GM12878 (cell line): ENCODE data around the gene MMEL1. TPM values are rescaled to one million over a fixed set of nuclear protein-coding genes. Genes with fewer than 3 reads are reported as not detected.

Experiments used
- ATAC-seq: fragments of 200-7000 bp; cut with Tn5 transposase; 3 replicates; pipeline ENCODE4 v1.9.1; 2020; ENCODE audit warnings: mild to moderate bottlenecking, moderate library complexity
- BruUV-seq: library from RNA; stranded (reverse); fragments of 400-500 nt; replicated peaks from 2 replicates; lab custom pipeline; 2021; lab: Mats Ljungman, UMichigan
- CTCF ChIA-PET: fragments of 300-600 bp; sonication (Branson Sonifier 250); formaldehyde crosslinking; extraction: SDS; loops from one replicate; lab custom pipeline; 2021; ENCODE audit warnings: inconsistent platforms; lab: Yijun Ruan, JAX
- POLR2A ChIA-PET: fragments of 350-600 bp; formaldehyde crosslinking; extraction: SDS; loops from one replicate; lab custom pipeline; 2021; ENCODE audit warnings: inconsistent platforms; lab: Charles Lee
- RAD21 ChIA-PET: fragments of 300-600 bp; sonication (Branson Sonifier 250); formaldehyde crosslinking; loops from one replicate; lab custom pipeline; 2023; ENCODE audit warnings: antibody characterized with exemption; ENCODE audit not compliant: unreplicated experiment; lab: Charles Lee
- SMC1A ChIA-PET: fragments of 300-600 bp; sonication (Branson Sonifier 250); formaldehyde crosslinking; loops from one replicate; lab custom pipeline; 2023; ENCODE audit not compliant: unreplicated experiment, uncharacterized antibody; lab: Charles Lee
- DNase-seq: peaks from one replicate; pipeline ENCODE4 v3.0.0-alpha.2; 2011; ENCODE audit warnings: low read depth, low spot score
- FAIRE-seq: peaks from 3 replicates; lab custom pipeline; 2011; peaks lifted over from hg19 to GRCh38; lab: Jason Lieb, UNC
- H2AFZ ChIP-seq: 2 replicates; pipeline ENCODE4 v1.6.0; 2011; ENCODE audit warnings: low read depth, low read length, control low read depth; ENCODE audit not compliant: control insufficient read depth
- H3K27ac ChIP-seq: 2 replicates; pipeline ENCODE4 v1.5.1; 2011; ENCODE audit warnings: control low read depth; ENCODE audit not compliant: control insufficient read depth, insufficient read depth
- H3K27me3 ChIP-seq, 2 experiments: replicated peaks in 1 of 2; 2 replicates each; pipeline versions ENCODE4 v1.6.0 to v1.6.1; 2011; ENCODE audit warnings: low read length in 1 of 2; ENCODE audit not compliant: control insufficient read depth in 2 of 2, insufficient read depth in 2 of 2
- H3K36me3 ChIP-seq, 2 experiments: 2 replicates each; pipeline ENCODE4 v1.5.1; 2011; ENCODE audit warnings: low read length in 1 of 2; ENCODE audit not compliant: control insufficient read depth in 2 of 2, insufficient read depth in 2 of 2
- H3K4me1 ChIP-seq: 2 replicates; pipeline ENCODE4 v1.6.1; 2011; ENCODE audit warnings: mild to moderate bottlenecking, low read length, moderate library complexity, mixed read lengths; ENCODE audit not compliant: control insufficient read depth, insufficient read depth
- H3K4me2 ChIP-seq: 2 replicates; pipeline ENCODE4 v1.6.0; 2011; ENCODE audit warnings: control low read depth; ENCODE audit not compliant: control insufficient read depth, insufficient read depth
- H3K4me3 ChIP-seq: fragments of 200-600 bp; sonication (generic); 2 replicates; pipeline ENCODE4 v1.5.1; 2016
- H3K79me2 ChIP-seq: 2 replicates; pipeline ENCODE4 v1.6.0; 2011; ENCODE audit warnings: low read length; ENCODE audit not compliant: control insufficient read depth, insufficient read depth
- H3K9ac ChIP-seq: 2 replicates; pipeline ENCODE4 v1.8.0; 2011; ENCODE audit warnings: low read length, control low read depth, mixed read lengths; ENCODE audit not compliant: control insufficient read depth, insufficient read depth
- H3K9me3 ChIP-seq: replicated peaks from 3 replicates; pipeline ENCODE4 v1.5.1; 2011; ENCODE audit warnings: mild to moderate bottlenecking, low read length; ENCODE audit not compliant: control insufficient read depth, insufficient read depth
- H4K20me1 ChIP-seq: 2 replicates; pipeline ENCODE4 v1.6.0; 2011; ENCODE audit not compliant: control insufficient read depth, insufficient read depth
- BCL11A ChIP-seq: IDR thresholded peaks from 2 replicates; pipeline ENCODE4 v1.6.1; 2011; ENCODE audit warnings: low read depth, low read length
- CHD4 ChIP-seq: fragments of 200-600 bp; sonication (generic); IDR thresholded peaks from 2 replicates; pipeline ENCODE4 v1.6.1; 2016; ENCODE audit warnings: mild to moderate bottlenecking
- EED ChIP-seq: sonication (generic); IDR thresholded peaks from 2 replicates; pipeline ENCODE4 v1.6.1; 2016; ENCODE audit warnings: antibody characterized with exemption, low read depth
- ESRRA ChIP-seq: IDR thresholded peaks from 2 replicates; pipeline ENCODE4 v1.6.1; 2012; ENCODE audit warnings: mild to moderate bottlenecking, low read length, improper control_type of control experiment
- MEF2A ChIP-seq: IDR thresholded peaks from 2 replicates; pipeline ENCODE4 v1.6.1; 2011; ENCODE audit warnings: low read depth, mild to moderate bottlenecking, low read length, moderate library complexity; ENCODE audit not compliant: insufficient read depth
- MEF2B ChIP-seq: fragments of 450-650 bp; IDR thresholded peaks from 2 replicates; pipeline ENCODE4 v1.6.1; 2018; ENCODE audit warnings: mild to moderate bottlenecking, moderate library complexity; ENCODE audit not compliant: partially characterized antibody, poor library complexity, severe bottlenecking
- MTA3 ChIP-seq: IDR thresholded peaks from 2 replicates; pipeline ENCODE4 v1.6.1; 2012; ENCODE audit warnings: low read length, inconsistent platforms, borderline replicate concordance
- NR2C2 ChIP-seq: IDR thresholded peaks from 2 replicates; pipeline ENCODE4 v1.6.1; 2011; ENCODE audit warnings: borderline replicate concordance, low read depth; ENCODE audit not compliant: control insufficient read depth, insufficient read length
- SMARCA5 ChIP-seq: fragments of 450-650 bp; IDR thresholded peaks from 2 replicates; pipeline ENCODE4 v1.6.1; 2017; ENCODE audit warnings: mild to moderate bottlenecking
- SMC3 ChIP-seq: IDR thresholded peaks from 2 replicates; pipeline ENCODE4 v1.6.1; 2011; ENCODE audit warnings: low read length, improper control_type of control experiment, borderline replicate concordance
- STAT1 ChIP-seq: fragments of 450-650 bp; conservative IDR thresholded peaks from 2 replicates; pipeline ENCODE4 v1.6.1; 2014; ENCODE audit warnings: antibody characterized with exemption, mild to moderate bottlenecking
- WGBS: methylation state at CpG from one replicate; pipeline ENCODE4 v1.1.6; 2016; ENCODE audit warnings: low lambda C conversion rate; ENCODE audit not compliant: insufficient replicate concordance, insufficient coverage; ENCODE audit errors: missing lambda C conversion rate; 5-methylcytosine and 5-hydroxymethylcytosine counted together
- in situ Hi-C: fragments of 300-500 bp; cut with MboI; formaldehyde crosslinking; loops from 9 replicates; pipeline ENCODE4 v1.14.3; 2018; ENCODE audit warnings: mixed read lengths
- intact Hi-C: fragments of 100-400 bp; cut with micrococcal nuclease; formaldehyde crosslinking; loops from one replicate; pipeline ENCODE4 v1.14.2; 2022; ENCODE audit not compliant: unreplicated experiment
- polyA plus RNA-seq, 11 experiments: library from polyadenylated mRNA; depleted of rRNA in 4 of 11; unstranded in 6 of 11; stranded (reverse) in 5 of 11; fragments of >200 nt; fragmentation: Nextera tagmentation in 4 of 11; fragmentation: Illumina TruSeq in 1 of 11; extraction: Ambion mirVana in 4 of 11; extraction: Trizol in 1 of 11; gene quantifications; 1 replicate in 1 of 11; 2 replicates in 10 of 11; pipeline versions ENCODE4 v1.2.1 to v1.2.3, GENCODE V29; 2011 to 2016; ENCODE audit warnings: inconsistent platforms in 2 of 11, missing spikeins in 2 of 11, low read depth in 1 of 11
- total RNA-seq, 4 experiments: library from RNA; depleted of rRNA in 3 of 4; stranded (reverse); fragments of >200 nt in 3 of 4; fragmentation: Illumina TruSeq in 1 of 4; extraction: Trizol in 1 of 4; gene quantifications; 2 replicates each; pipeline versions ENCODE4 v1.2.1 to v1.2.3, GENCODE V29; 2013 to 2021
- TF ChIP-seq, protein P1 (sequence below): IDR thresholded peaks from 2 replicates; pipeline ENCODE4 v1.6.1; 2011; ENCODE audit warnings: borderline replicate concordance, low read depth, mild to moderate bottlenecking, moderate library complexity, mixed read lengths, low read length; ENCODE audit not compliant: insufficient read depth; ENCODE audit errors: extremely low read length
- TF ChIP-seq, protein P2 (sequence below): fragments of 450-650 bp; IDR thresholded peaks from 2 replicates; pipeline ENCODE4 v1.6.1; 2018; ENCODE audit warnings: borderline replicate concordance, mild to moderate bottlenecking; ENCODE audit not compliant: partially characterized antibody
- TF ChIP-seq, protein P3 (sequence below): fragments of 450-650 bp; IDR thresholded peaks from 2 replicates; pipeline ENCODE4 v1.6.1; 2017; ENCODE audit warnings: mild to moderate bottlenecking, moderate library complexity

MMEL1 gene
- total and polyA plus RNA-seq, 10 of the 15 experiments (the other 5 are each of a cell fraction or from before 2014, with no cell fraction given), result 0.11 TPM; not detected in 9

DNA sequence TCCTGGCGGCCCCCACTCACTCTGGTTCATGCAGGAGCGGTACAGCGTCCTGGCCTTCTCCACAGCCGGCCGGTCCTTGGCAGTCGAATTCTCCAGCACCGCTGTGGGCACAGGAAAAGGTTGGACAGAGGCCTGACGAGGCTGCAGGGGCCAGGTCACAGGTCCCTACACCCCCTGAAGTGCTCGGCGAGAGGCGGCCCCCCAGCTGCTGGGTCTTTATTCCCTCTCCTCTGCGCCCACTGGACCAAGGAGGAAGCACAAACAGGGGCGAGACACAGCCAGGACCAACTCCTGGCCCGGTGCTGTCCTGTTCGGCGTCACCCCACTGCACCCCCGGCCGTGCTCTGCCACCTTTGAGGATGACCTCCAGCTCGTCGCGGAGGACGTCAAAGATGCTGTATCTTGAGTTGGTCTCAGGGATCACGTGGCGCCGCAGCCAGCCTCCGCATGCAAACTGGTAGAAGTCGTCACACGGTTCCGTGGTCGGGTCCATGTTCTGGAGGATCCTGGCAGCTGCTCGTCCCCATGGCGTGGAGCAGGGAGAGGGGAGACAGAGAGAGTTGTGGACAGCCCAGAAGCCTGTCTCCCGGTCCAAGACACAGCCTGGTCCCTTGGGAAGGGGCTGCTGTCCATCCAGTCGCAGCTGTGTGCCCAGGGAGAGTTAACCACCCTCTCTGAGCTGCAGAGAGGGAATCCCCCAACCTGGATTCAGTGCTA is 23.3 kb downstream of the MMEL1 start:
- intact Hi-C loops (no loop called here), in situ Hi-C loops (no loop called here)
- ChIA-PET RAD21 (no interaction called here), POLR2A (interaction anchor here (0.5 kb wide), 1 partner anchor 111 kb away, joined by 4 read pairs; no protein-coding TSS in a partner anchor), SMC1A (no interaction called here), CTCF (interaction anchor here (0.6 kb wide), 1 partner anchor 250 kb away, joined by 3 read pairs; no protein-coding TSS in a partner anchor)
- DNase-seq, result no peak
- FAIRE-seq, result no peak
- 51% methylated on average over 34 of the region's 34 CpGs for WGBS
- Histone ChIP-seq H3K27ac (no peak overlapping the region), H3K9ac (no peak overlapping the region), H3K4me2 (no peak overlapping the region), H3K9me3 (no peaks in the 10 kb centered on the region; the same call in 2 of the 3 replicates), H3K79me2 (no peaks in the 10 kb centered on the region), H2AFZ (no peak overlapping the region), H3K4me3 (no peak overlapping the region), H4K20me1 (no peaks in the 10 kb centered on the region), H3K27me3 (no peaks in the 10 kb centered on the region), H3K4me1 (no peaks in the 10 kb centered on the region), H3K36me3 (no peaks in the 10 kb centered on the region)
- TF ChIP-seq, protein P1, sequence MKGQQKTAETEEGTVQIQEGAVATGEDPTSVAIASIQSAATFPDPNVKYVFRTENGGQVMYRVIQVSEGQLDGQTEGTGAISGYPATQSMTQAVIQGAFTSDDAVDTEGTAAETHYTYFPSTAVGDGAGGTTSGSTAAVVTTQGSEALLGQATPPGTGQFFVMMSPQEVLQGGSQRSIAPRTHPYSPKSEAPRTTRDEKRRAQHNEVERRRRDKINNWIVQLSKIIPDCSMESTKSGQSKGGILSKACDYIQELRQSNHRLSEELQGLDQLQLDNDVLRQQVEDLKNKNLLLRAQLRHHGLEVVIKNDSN, result no peak
- TF ChIP-seq MTA3 (no peak), STAT1 (no peak), SMC3 (no peak), EED (no peak), ESRRA (no peak), BCL11A (no peak), MEF2A (no peak), CHD4 (no peak), SMARCA5 (no peak), MEF2B (no peak), NR2C2 (no peak)
- TF ChIP-seq, protein P2, sequence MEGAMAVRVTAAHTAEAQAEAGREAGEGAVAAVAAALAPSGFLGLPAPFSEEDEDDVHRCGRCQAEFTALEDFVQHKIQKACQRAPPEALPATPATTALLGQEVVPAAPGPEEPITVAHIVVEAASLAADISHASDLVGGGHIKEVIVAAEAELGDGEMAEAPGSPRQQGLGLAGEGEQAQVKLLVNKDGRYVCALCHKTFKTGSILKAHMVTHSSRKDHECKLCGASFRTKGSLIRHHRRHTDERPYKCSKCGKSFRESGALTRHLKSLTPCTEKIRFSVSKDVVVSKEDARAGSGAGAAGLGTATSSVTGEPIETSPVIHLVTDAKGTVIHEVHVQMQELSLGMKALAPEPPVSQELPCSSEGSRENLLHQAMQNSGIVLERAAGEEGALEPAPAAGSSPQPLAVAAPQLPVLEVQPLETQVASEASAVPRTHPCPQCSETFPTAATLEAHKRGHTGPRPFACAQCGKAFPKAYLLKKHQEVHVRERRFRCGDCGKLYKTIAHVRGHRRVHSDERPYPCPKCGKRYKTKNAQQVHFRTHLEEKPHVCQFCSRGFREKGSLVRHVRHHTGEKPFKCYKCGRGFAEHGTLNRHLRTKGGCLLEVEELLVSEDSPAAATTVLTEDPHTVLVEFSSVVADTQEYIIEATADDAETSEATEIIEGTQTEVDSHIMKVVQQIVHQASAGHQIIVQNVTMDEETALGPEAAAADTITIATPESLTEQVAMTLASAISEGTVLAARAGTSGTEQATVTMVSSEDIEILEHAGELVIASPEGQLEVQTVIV, result no peak
- TF ChIP-seq, protein P3, sequence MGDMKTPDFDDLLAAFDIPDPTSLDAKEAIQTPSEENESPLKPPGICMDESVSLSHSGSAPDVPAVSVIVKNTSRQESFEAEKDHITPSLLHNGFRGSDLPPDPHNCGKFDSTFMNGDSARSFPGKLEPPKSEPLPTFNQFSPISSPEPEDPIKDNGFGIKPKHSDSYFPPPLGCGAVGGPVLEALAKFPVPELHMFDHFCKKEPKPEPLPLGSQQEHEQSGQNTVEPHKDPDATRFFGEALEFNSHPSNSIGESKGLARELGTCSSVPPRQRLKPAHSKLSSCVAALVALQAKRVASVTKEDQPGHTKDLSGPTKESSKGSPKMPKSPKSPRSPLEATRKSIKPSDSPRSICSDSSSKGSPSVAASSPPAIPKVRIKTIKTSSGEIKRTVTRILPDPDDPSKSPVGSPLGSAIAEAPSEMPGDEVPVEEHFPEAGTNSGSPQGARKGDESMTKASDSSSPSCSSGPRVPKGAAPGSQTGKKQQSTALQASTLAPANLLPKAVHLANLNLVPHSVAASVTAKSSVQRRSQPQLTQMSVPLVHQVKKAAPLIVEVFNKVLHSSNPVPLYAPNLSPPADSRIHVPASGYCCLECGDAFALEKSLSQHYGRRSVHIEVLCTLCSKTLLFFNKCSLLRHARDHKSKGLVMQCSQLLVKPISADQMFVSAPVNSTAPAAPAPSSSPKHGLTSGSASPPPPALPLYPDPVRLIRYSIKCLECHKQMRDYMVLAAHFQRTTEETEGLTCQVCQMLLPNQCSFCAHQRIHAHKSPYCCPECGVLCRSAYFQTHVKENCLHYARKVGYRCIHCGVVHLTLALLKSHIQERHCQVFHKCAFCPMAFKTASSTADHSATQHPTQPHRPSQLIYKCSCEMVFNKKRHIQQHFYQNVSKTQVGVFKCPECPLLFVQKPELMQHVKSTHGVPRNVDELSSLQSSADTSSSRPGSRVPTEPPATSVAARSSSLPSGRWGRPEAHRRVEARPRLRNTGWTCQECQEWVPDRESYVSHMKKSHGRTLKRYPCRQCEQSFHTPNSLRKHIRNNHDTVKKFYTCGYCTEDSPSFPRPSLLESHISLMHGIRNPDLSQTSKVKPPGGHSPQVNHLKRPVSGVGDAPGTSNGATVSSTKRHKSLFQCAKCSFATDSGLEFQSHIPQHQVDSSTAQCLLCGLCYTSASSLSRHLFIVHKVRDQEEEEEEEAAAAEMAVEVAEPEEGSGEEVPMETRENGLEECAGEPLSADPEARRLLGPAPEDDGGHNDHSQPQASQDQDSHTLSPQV, result no peak
- ATAC-seq, result no peak
- no TSS peak for BruUV-seq
